Tongue (tissue), 2 donors: ENCODE results near the gene NPAS1. TPM values are rescaled to one million over a fixed set of nuclear protein-coding genes. Genes with fewer than 3 reads are reported as not detected.
"Not testable (repeated sequence)": the region's sequence is repeated elsewhere in the genome, so short reads cannot be mapped to it uniquely, and the experiment has no call there.

Experiments used
- DNase-seq: peaks from one replicate; pipeline ENCODE4 v3.0.0-alpha.2; 2015
- total RNA-seq: library from RNA; depleted of rRNA; stranded (reverse); fragments of >200 nt; gene quantifications from one replicate; pipeline ENCODE4 v1.2.3, GENCODE V29; 2014

Gene NPAS1
- total RNA-seq, 1 donor from 2014 or later: not detected

- DNase-seq: peak; percentile 91
Measured at GRCh38 chr19:47047763-47048405, 28.2 kb downstream of the NPAS1 start.

GRCh38 chr19:47049307-47049700 lies 29.7 kb downstream of the NPAS1 start:
- peak; percentile 16 for DNase-seq

- not testable (repeated sequence) for DNase-seq
Measured at GRCh38 chr19:47050562-47050961, 30.9 kb downstream of the NPAS1 start.

GRCh38 chr19:47056411-47056810 lies 36.8 kb downstream of the NPAS1 start:
- peak; percentile 23 for DNase-seq

- peak; percentile 12 for DNase-seq
Measured at GRCh38 chr19:47057328-47057727, 37.7 kb downstream of the NPAS1 start.

GRCh38 chr19:47058621-47059022 lies 39.0 kb downstream of the NPAS1 start:
- no peak for DNase-seq

- DNase-seq: no peak
Measured at GRCh38 chr19:47063874-47064273, 44.2 kb downstream of the NPAS1 start.

GRCh38 chr19:47065242-47065641 lies 45.6 kb downstream of the NPAS1 start:
- no peak for DNase-seq

- DNase-seq: no peak
Measured at GRCh38 chr19:47066376-47067214, 47.0 kb downstream of the NPAS1 start.

- DNase-seq: no peak
Measured at GRCh38 chr19:47067215-47067847, 47.7 kb downstream of the NPAS1 start.

GRCh38 chr19:47068246-47068645 lies 48.6 kb downstream of the NPAS1 start:
- no peak for DNase-seq

- DNase-seq: no peak
Measured at GRCh38 chr19:47068876-47069406, 49.3 kb downstream of the NPAS1 start.

GRCh38 chr19:47069795-47070194 lies 50.2 kb downstream of the NPAS1 start:
- no peak for DNase-seq

- DNase-seq: no peak
Measured at GRCh38 chr19:47070756-47071155, 51.1 kb downstream of the NPAS1 start.

GRCh38 chr19:47071731-47072130 lies 52.1 kb downstream of the NPAS1 start:
- no peak for DNase-seq

- no peak for DNase-seq
Measured at GRCh38 chr19:47072323-47072722, 52.7 kb downstream of the NPAS1 start.

- no peak for DNase-seq
Measured at GRCh38 chr19:47073574-47073973, 53.9 kb downstream of the NPAS1 start.

GRCh38 chr19:47074621-47075020 lies 55.0 kb downstream of the NPAS1 start:
- DNase-seq: no peak

GRCh38 chr19:47075179-47075810 lies 55.7 kb downstream of the NPAS1 start:
- DNase-seq: no peak

GRCh38 chr19:47075941-47076340 lies 56.3 kb downstream of the NPAS1 start:
- no peak for DNase-seq

- not testable (repeated sequence) for DNase-seq
Measured at GRCh38 chr19:47078351-47078750, 58.7 kb downstream of the NPAS1 start.

GRCh38 chr19:47081095-47081494 lies 61.5 kb downstream of the NPAS1 start:
- DNase-seq: no peak
